Suppressor macrophage treated with lipopolysaccharide for 4 hours (primary cell): ENCODE results near the gene SRP54.
"Not testable (repeated sequence)": the region's sequence is repeated elsewhere in the genome, so short reads cannot be mapped to it uniquely, and the experiment has no call there.

Experiments
- DNase-seq: peaks from one replicate; pipeline ENCODE4 v3.0.0-alpha.2; 2020

The SRP54 gene

DNA sequence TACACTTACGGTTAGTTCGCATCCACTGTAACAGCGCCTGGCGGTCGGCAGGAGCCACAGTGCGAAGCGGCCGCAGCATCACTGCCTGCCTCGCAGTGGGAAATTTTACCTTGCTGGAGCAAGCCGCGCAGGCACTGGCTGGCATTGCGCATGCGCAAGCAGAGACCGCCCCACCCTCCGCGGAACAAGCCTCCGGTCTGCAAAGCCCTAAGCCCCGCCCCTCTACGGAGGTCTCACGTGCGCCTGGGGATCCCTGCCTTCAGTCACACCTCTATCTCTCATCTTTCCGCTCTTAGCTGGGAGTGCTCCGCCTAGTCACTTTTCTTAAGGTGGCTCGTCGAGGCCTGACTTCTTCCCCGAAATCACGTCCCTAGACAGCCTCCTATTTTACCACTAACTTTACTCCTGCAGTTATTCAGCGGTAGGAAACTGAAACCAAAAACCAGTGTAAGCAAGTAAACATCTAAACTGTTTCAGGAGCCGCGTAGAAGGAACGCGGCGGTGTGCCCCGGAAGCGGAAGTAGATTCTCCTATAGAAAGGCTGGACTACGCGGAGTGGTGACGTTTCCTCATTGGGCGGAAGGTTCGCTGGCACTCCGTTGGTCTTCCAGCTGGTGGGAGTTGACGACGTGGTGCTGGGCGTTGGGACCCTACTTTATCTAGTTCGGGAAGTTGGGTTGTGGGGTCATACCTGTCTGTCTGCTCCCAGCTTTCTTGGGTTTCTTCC is at the start of gene SRP54:
Gene SRP54 (plus strand): TSS at position 572 of the 727 bp plus-strand sequence. CDS start 13,718 bp downstream, outside the sequence.
- DNase-seq: peak; percentile 99

DNA sequence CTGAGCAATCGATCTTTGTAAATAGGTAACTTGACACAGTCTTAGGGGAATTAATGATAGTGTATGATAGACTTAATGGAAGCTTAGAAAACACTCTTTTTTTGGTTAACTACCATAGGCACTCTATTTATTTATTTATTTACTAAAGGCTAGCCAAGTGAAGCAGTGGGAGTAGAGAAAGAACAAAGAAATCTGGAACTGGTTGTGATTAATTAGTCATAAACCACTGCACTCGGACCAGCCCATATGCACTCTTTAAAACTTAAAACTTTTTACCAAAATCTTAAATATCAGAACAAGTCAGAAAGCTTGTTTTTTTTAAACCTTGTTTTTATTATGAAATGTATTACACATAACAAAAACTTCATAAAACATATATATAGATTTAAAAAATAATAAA is 49.5 kb upstream of the SRP54 start:
- DNase-seq: no peak

DNA sequence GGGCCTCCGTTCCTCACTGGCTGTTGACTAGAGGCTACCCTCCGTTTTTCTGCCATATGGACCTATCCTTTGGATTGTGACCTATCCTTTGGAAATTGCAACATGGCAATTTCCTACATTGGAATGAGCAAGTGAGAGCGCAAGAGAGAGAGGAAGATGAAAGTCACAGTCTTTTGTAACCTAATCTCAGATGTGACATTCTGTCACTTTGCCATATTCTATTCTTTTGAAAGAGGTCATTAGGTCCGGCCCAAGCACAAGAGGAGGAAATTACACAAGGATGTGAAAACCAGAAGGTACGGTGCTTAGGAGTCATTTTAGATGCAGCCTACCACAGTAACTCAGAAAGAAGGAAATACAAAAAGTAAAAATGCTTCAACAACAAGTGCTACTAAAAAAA is 47.3 kb upstream of the SRP54 start:
- DNase-seq: peak; percentile 77

DNA sequence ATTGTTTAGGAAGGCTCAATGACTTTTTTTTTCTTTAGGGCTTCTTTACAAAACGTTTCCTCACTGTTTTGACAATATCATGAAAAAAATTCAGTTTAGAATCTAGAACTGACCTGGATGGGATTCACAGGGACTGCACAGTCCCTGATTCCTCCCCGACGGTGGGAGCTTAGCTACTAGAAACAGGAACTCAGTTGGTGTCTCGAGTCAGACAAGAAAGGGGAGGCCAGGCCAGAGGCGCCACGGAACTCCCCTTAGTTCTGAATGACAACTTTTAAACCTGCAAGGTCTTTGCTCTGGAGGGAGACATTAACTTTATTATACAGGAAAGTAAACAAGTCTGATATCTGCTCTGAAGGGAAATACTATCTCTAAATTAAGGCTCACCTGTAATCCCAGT is 45.4 kb upstream of the SRP54 start:
- DNase-seq: no peak

DNA sequence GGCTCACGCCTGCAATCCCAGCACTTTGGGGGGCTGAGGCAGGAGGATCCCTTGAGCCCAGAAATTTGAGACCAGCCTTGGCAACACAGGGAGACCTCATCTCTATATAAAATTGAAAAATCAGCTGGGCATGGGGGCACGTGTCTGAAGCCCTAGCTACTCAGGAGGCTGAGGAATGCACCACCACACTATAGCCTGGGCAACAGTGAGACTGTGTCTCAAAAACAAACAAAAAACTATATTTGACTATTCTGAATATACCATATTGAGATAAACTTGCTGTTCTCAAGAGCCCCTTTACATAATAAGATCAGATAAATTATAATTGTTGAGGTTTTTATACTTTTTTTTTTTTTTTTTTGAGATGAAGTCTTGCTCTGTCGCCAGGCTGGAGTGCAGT is 44.9 kb upstream of the SRP54 start:
- no peak for DNase-seq

DNA sequence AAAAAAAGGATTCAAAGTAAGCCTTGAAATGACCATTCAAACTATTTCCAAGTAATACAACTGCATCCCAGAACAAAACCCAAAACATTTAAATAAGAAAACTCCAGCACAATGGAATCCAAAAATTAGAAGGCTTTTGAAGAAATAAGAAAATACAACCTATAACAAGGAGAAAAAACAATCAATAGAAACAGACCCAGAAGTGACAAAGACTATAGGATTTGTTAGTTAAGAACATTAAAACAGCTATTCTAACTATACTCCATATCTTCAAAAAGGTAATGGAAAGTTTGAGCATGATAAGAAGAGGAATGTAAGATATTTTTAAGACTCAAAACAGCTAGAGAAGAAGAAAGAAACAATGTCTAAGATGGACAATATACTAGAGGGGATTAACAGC is 39.3 kb upstream of the SRP54 start:
- DNase-seq: no peak

DNA sequence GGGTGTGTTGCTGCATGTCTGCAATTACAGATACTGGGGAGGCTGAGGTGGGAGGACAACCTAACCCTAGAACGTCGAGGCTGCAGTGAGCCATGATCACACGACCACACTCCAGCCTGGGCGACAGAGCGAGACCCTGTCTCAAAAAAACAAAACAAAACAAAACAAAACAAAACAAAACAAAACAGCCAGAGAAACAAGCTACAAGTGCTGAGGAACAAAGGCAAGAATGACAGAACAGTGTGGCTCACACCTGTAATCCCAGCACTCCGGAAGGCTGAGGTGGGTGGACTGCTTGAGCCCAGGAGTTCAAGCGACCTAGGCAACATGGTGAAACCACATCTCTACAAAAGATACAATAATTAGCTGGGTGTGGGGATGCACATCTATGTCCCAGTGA is 38.0 kb upstream of the SRP54 start:
- no peak for DNase-seq

DNA sequence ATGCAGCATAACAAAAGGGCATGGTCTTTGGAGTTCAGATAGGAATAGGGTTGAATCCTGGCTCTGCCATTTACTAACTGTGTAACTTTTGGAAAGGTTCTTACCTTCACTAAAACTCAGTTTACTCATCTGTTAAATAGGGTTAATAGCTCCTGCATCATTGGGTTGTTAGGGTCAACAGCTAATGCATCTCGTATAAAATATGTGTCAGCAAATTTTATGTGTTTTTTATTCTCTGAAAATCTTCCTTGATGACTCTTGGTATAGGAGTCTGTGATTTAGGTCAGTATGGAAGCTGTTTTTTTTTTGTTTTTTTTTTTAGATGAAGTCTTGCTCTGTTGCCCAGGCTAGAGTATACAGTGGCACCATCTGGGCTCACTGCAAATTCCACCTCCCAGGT is 36.1 kb upstream of the SRP54 start:
- no peak for DNase-seq

DNA sequence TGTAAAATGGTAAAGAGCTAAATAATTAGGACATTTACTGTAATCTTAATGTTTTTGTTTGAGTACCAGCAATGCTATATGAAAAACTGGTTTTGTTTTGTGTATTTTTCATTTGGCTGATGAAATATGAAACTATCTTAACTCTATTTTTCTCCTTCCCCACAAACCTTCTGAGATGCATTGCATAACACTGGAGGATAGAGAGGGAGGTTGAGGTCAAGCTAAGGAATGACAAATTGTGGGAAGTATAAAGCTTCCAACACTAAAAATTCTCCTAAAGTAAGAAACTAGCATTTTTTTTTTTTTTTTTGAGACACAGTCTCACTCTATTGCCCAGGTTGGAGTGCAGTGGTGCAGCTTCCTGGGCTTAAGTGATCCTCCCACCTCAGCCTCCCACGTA is 31.5 kb upstream of the SRP54 start:
- DNase-seq: peak; percentile 20

DNA sequence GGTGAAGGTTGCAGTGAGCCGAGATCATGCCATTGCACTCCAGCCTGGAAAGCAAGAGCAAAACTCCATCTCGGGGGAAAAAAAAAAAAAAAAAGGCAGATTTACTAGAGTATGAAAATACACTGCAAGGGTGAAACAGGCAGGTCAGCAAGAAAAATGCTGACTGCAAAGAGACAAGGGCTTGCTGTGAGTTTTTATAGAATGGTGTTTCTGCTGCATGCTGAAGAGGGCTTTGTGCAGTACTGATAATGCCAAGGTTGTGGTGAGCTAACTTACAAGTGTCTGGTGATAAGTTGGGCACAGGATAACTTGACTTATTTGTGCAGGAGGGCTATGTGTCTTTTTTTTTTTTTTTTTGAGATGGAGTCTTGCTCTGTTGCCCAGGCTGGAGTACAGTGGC is 25.9 kb upstream of the SRP54 start:
- no peak for DNase-seq

DNA sequence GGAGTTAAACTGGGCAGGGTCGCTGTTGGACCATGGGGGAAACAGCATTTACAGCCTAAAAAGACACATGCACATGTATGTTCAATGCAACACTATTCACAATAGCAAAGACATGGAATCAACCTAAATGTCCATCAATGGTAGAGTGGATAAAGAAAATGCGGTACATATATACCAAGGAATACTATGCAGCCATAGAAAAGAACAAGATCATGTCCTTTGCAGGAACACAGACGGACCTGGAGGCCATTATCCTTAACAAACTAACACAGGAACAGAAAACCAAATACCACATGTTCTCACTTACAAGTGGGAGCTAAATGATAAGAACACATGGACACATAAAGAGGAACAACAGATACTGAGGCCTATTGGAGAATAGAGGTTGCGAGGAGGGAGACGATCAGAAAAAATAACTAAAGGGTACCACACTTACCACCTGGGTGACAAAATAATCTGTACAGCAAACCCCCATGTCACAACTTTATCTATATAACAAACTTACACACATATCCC is 25.0 kb upstream of the SRP54 start:
- DNase-seq: no peak

DNA sequence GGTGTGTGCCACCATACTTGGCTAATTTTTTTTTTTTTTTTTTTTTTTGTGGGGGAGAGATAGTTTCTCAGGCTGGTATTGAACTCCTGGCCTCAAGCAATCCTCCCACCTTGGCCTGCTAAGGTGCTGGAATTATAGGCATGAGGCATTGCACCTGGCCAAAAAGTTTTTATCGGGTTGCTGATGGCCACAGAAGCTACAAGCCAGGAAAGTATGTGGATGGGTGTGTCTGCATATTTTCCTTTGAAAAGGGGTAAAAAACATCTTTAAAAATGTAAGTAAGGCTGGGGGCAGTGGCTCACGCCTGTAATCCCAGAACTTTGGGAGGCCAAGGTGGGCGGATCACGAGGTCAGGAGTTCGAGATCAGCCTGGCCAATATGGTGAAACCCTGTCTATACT is 20.7 kb upstream of the SRP54 start:
- not testable (repeated sequence) for DNase-seq

DNA sequence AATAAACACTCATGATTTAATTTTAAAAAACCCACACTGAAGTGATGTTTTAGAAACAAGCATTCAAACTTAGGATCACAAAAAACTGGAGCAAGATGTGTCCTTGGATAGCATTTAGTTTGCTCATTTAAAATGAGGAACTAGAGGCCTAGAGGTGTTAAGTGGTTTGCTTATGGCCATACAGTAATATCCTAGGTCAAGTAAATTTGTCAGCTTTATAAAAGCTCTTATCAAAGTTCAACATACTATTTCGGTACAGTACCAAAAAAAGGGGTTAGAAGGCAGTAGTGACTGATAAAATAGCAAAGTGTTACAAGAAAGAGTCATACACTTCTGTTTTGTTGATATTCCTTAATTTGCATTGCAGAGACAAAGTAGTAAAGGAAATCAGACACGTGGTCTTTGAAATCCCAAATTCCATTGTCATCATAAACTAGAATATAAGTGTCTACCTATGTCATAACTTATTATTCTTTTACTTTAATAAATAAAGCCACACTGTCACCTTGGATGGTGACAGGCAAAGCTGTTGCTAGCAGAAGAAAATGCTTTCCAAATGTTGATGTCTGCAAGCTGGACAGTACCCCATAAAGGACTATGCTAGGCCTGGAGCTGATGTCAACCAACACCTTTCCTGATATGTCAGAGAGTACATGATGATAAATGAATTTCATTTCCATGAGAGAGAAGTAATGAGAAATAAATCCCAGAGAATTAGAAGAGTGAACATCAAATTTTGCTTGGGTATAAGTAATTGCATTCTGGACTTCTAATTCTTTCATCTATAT is 17.6 kb upstream of the SRP54 start:
- no peak for DNase-seq

DNA sequence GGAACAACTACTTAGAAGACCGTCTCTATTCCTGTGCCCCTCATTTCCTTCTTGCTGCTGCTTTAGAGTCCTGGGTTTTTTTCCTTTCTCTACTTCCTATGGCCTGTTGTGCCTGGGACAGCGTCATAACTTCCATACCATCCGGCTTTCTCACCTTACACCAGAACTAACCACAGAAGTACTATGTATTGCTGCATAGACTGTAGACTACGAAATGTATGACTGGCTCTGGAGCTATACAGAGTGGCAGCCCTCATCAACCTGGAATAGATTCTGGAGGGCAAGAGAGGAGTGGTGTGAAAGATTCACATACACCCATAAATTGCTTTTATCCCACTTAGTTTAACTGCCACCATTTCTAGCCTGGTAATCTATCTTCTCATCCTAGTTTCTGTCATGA is 16.9 kb upstream of the SRP54 start:
- DNase-seq: no peak

DNA sequence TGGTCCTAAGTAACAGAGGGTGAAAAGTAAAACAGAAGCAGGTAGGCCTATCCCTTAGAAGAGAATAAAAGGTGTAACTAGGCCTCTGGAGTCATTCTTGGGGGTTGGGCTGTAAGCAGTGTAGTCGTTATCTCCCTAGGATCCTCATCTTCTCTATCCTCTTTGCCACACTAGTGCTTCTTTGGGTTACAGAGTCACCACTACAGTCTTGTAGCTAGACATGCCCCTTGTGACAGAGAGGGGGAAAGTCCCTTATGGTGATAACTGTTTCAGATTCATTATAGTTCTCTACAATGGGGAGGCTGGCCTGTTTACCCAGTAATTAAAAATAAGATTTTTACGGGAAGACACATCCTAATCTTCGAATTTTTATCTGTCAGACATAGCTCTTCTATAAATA is 16.4 kb upstream of the SRP54 start:
- peak; percentile 58 for DNase-seq

DNA sequence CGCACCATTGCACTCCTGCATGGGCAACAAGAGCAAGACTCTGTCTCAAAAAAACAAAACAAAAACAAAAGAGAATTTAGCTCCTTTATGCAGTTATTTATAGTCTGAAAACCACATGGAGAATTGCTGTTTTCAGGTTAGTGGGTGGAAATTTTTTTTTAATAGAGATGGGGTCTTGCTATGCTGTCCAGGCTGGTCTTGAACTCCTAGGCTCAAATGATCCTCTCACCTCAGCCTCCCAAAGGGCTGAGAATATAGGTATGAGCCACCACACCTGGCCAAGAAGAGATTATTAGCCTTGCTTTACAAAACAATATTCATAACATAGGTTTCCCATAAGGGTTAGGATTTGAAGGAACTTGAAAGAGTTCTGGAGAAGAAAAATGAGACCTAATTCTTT is 12.1 kb upstream of the SRP54 start:
- DNase-seq: no peak

DNA sequence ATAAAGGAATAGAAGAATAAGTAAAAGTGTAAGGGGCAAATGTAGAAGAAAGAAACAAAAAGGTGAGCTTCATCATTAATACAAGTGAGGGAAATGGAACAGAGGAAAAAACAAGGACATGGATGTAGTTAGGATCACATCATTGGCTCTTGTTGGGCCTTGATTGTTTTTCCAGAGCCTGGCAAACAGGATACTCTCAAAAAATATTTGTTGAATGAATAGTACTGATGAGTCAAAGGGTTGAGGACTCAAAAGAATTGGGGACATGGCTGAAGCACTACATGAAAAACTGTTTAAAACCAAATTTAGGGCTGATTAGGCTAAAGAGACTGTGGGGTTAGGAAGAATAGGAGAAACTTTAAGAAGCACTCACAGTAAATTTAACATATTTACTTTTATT is 11.4 kb upstream of the SRP54 start:
- DNase-seq: no peak

DNA sequence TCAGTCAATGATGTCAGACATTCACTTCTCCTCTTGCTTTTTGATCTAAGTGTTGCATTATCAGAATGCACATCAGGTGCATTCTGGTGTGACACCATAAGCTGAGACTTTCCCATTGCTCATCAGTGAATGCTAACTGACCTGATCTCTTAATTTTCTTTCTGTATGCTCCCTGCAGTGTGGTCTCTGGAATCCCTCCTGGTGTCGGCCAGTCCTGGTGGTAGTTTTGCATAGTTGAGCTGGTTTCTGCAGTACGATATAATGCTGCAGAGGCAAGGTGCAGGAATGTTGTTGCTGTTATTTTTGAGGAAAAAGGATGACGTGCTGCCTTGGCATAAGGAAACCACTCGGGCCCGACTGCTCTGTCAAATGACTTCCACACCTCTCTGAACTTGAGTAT is 11.0 kb upstream of the SRP54 start:
- DNase-seq: no peak

DNA sequence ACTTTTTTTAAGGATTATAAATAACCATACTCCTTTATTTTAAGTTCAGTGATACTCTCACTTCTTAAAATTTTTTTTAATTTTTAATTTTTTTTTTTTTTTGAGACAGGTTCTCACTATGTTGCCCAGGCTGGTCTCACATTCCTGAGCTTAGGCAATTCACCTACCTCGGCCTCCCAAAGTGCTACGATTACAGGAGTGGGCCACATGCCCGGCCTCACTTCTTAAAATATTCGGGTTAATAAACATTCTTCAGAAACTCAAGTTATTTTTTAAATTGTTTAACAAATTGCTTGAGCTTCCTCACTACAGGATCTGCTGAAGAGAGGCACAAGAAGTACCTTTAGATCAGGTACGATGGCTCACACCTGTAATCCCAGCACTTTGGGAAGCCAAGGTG is 4.3 kb upstream of the SRP54 start:
- no peak for DNase-seq

DNA sequence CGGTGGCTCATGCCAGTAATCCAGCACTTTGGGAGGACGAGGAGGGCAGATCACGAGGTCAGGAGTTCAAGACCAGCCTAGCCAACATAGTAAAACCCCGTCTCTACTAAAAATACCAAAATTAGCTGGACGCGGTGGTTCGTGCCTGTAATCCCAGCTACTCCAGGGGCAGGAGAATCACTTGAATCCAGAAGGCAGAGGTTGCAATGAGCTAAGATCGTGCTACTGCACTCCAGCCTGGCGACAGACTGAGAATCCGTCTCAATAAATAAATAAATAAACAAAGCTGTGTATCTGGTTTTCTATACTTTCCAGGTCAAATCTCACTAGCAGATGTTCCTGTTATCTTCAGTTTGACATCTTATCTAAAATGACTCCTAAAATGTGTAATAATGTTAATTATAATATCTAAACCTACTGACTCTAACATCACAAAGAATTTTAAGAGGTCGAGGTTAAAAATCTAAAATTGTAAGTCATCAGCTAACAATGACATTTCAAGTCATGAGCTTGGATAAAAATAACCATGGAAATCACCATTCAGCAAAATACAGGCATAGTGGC is 2.4 kb upstream of the SRP54 start:
- no peak for DNase-seq

DNA sequence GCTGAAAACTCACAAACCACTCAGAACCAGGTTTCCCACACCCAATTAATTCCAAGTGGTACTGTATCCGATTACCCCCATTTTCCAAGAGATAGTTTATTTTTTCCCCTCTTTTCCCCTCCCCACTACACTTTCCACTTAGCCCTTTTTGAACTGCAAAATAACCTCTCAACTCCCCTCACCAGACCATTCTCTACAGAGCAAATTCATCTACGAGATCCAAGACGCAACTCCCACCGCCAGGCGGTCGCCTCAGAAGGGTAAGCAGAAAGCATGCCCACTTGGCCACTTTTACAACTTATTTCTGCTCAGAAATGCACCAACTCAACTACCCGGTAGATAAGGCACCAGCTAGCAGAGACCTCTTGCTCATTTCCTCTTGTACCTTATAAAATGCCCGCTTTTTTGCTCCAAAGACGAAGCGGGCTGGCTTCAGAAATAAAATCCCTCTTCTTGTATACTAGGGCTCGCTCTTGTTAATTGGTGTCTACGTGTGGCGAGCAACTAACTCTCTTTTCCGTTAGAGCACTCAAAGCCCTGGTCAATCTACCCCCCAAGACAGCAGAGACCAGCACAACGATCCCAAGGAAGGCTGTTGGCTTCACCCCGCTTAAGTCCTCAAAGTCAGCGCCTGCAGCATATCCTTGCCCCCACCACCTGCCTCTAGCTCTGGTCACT is 910 bp upstream of the SRP54 start:
- DNase-seq: peak; percentile 55

DNA sequence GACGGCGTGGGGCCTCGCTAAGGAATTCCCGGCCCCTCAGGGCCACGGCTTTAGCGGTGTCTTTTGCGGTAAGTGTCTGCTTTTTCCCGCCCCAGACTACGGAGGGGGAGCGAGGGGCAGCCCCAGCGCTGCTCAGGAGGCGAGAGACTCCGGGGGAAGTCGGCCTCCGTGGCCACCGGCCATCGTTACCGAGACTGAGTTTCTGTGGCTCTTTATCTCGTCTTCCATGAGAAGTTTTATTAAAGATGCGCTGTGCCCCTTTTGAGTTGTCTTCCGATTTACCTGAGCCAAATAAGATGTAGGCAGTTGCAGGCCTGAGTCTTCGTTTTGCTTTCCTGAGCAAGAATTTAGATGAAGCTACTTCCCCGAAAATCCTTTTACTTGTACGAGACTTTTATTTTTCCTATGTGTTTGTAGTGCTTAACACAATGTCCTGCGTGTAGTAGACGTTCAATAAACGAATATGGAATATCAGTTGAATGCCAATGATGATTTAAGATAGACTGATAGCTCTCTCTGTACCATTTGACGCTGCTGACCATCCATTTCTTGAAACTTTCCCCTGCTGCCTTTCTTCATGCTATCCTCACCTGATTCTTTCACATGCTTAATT is 462 bp downstream of the SRP54 start:
- no peak for DNase-seq

DNA sequence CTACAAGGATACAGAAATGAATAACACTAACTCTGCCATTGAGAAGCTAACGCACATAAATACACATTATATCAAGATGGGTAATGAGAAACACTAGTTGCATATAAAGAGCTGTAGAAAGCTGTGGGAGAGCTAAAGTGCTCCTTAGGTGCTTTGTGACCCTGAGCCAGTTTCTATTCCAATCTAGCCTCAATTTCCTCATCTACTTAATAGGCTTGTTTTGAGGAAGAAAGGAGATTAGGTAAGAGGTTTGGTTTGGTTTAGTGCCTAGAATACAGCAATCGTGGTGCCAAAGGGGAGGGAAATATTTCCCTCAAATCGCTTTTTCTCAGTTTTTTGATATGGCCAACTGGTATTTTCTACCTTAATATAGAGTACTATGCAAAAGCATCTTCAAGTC is 994 bp downstream of the SRP54 start:
- peak; percentile 52 for DNase-seq
